IMR-90 (cell line): ENCODE results near the gene DELE1. TPM values are rescaled to one million over a fixed set of nuclear protein-coding genes. Genes with fewer than 3 reads are reported as not detected.

ENCODE experiments used
- ATAC-seq: fragments of 200-7000 bp; cut with Tn5 transposase; 2 replicates; pipeline ENCODE4 v1.9.1; 2020; ENCODE audit warnings: low read depth, mild to moderate bottlenecking, moderate library complexity
- BruUV-seq: library from RNA; stranded (reverse); fragments of 400-500 nt; replicated peaks from 2 replicates; lab custom pipeline; 2021; lab: Mats Ljungman, UMichigan
- CTCF ChIA-PET: fragments of 300-600 bp; formaldehyde crosslinking; extraction: SDS; loops from one replicate; lab custom pipeline; 2021; ENCODE audit warnings: antibody characterized with exemption; lab: Yijun Ruan, JAX
- POLR2A ChIA-PET: fragments of 300-600 bp; sonication (Branson Sonifier 250); formaldehyde crosslinking; loops from one replicate; lab custom pipeline; 2022; ENCODE audit warnings: antibody characterized with exemption; ENCODE audit not compliant: unreplicated experiment; lab: Charles Lee
- DNase-seq: peaks from one replicate; pipeline ENCODE4 v3.0.0; 2013
- H2AFZ ChIP-seq: replicated peaks from 2 replicates; pipeline ENCODE3; 2013; ENCODE audit warnings: low read length, mild to moderate bottlenecking; ENCODE audit not compliant: poor library complexity
- H2AK5ac ChIP-seq: 2 replicates; pipeline ENCODE4 v1.6.1; 2013; ENCODE audit warnings: low read depth, low read length, inconsistent platforms
- H2AK9ac ChIP-seq: replicated peaks from 2 replicates; pipeline ENCODE3; 2013; ENCODE audit warnings: mild to moderate bottlenecking, low read depth, low read length, moderate library complexity; ENCODE audit not compliant: poor library complexity
- H2BK120ac ChIP-seq: 2 replicates; pipeline ENCODE4 v1.6.1; 2013; ENCODE audit warnings: low read depth, low read length, inconsistent platforms
- H2BK15ac ChIP-seq: 3 replicates; pipeline ENCODE4 v1.6.1; 2013; ENCODE audit warnings: low read depth, low read length, inconsistent platforms
- H2BK20ac ChIP-seq: 2 replicates; pipeline ENCODE4 v1.6.1; 2013; ENCODE audit warnings: low read depth, mild to moderate bottlenecking, inconsistent platforms, low read length, moderate library complexity
- H2BK5ac ChIP-seq: 2 replicates; pipeline ENCODE4 v1.6.1; 2013; ENCODE audit warnings: mild to moderate bottlenecking, low read depth, low read length, inconsistent platforms; ENCODE audit not compliant: poor library complexity, severe bottlenecking
- H3K14ac ChIP-seq: replicated peaks from 2 replicates; pipeline ENCODE4 v1.6.1; 2013; ENCODE audit warnings: low read depth, low read length, inconsistent platforms
- H3K18ac ChIP-seq: 2 replicates; pipeline ENCODE4 v1.6.1; 2013; ENCODE audit warnings: low read depth, low read length, control low read depth
- H3K23ac ChIP-seq: 2 replicates; pipeline ENCODE4 v1.6.1; 2013; ENCODE audit warnings: low read depth, low read length, inconsistent platforms
- H3K27ac ChIP-seq: 2 replicates; pipeline ENCODE4 v1.5.1; 2013; ENCODE audit warnings: mild to moderate bottlenecking, control low read depth, low read length; ENCODE audit not compliant: insufficient read depth
- H3K27me3 ChIP-seq: 2 replicates; pipeline ENCODE4 v1.6.1; 2013; ENCODE audit warnings: low read length; ENCODE audit not compliant: control insufficient read depth, insufficient read depth
- H3K36me3 ChIP-seq: 2 replicates; pipeline ENCODE4 v1.6.1; 2013; ENCODE audit warnings: low read length, mixed read lengths; ENCODE audit not compliant: control insufficient read depth, insufficient read depth
- H3K4ac ChIP-seq: 2 replicates; pipeline ENCODE4 v1.6.1; 2013; ENCODE audit warnings: low read depth, low read length, inconsistent platforms
- H3K4me1 ChIP-seq: 2 replicates; pipeline ENCODE4 v1.6.1; 2013; ENCODE audit warnings: low read length, mixed read lengths; ENCODE audit not compliant: control insufficient read depth, insufficient read depth
- H3K4me2 ChIP-seq: 2 replicates; pipeline ENCODE4 v1.6.1; 2013; ENCODE audit warnings: low read depth, mild to moderate bottlenecking, control low read depth, low read length, moderate library complexity
- H3K4me3 ChIP-seq: 2 replicates; pipeline ENCODE4 v1.5.1; 2013; ENCODE audit warnings: low read depth, mild to moderate bottlenecking, control low read depth, low read length, moderate library complexity; ENCODE audit not compliant: insufficient read depth
- H3K56ac ChIP-seq: 2 replicates; pipeline ENCODE4 v1.6.1; 2013; ENCODE audit warnings: low read length, inconsistent platforms; ENCODE audit not compliant: insufficient read depth; ENCODE audit errors: extremely low read depth
- H3K79me1 ChIP-seq, 2 experiments: 2 replicates each; pipeline ENCODE4 v1.6.1; 2013; ENCODE audit warnings: low read length in 2 of 2, inconsistent platforms in 1 of 2, low read depth in 1 of 2
- H3K9ac ChIP-seq: 2 replicates; pipeline ENCODE4 v1.6.1; 2013; ENCODE audit warnings: low read depth, low read length, control low read depth
- H3K9me1 ChIP-seq: 2 replicates; pipeline ENCODE4 v1.6.1; 2013; ENCODE audit warnings: low read length, inconsistent platforms; ENCODE audit not compliant: insufficient read depth
- H3K9me3 ChIP-seq: 2 replicates; pipeline ENCODE4 v1.6.1; 2013; ENCODE audit warnings: low read length; ENCODE audit not compliant: control insufficient read depth, insufficient read depth
- H4K20me1 ChIP-seq: 2 replicates; pipeline ENCODE4 v1.6.1; 2013; ENCODE audit warnings: low read length, inconsistent platforms; ENCODE audit not compliant: insufficient read depth
- H4K5ac ChIP-seq: 2 replicates; pipeline ENCODE4 v1.6.1; 2013; ENCODE audit warnings: mild to moderate bottlenecking, low read depth, low read length, control low read depth
- H4K8ac ChIP-seq, 2 experiments: 2 replicates each; pipeline ENCODE4 v1.6.1; 2013; ENCODE audit warnings: low read depth in 2 of 2, low read length in 2 of 2, control low read depth in 1 of 2, inconsistent platforms in 1 of 2
- H4K91ac ChIP-seq: 2 replicates; pipeline ENCODE4 v1.6.1; 2013; ENCODE audit warnings: low read depth, low read length, inconsistent platforms; ENCODE audit not compliant: insufficient read depth
- BHLHE40 ChIP-seq: fragments of 150-350 bp; IDR thresholded peaks from 2 replicates; pipeline ENCODE4 v1.6.1; 2016; ENCODE audit warnings: mild to moderate bottlenecking, low read depth, low read length
- CEBPB ChIP-seq: IDR thresholded peaks from 2 replicates; pipeline ENCODE4 v1.6.1; 2012; ENCODE audit warnings: low read depth, low read length, improper control_type of control experiment
- CHD1 ChIP-seq: IDR thresholded peaks from 2 replicates; pipeline ENCODE4 v1.6.1; 2012; ENCODE audit warnings: low read depth, low read length, improper control_type of control experiment
- CTCF ChIP-seq: conservative IDR thresholded peaks from 2 replicates; pipeline ENCODE4 v1.5.1; 2012; ENCODE audit warnings: mild to moderate bottlenecking, low read depth, low read length, improper control_type of control experiment
- ELK1 ChIP-seq: fragments of 150-350 bp; IDR thresholded peaks from 2 replicates; pipeline ENCODE4 v1.6.1; 2016; ENCODE audit warnings: low read depth, mild to moderate bottlenecking, low read length, moderate library complexity, borderline replicate concordance
- FOS ChIP-seq: fragments of 150-350 bp; IDR thresholded peaks from 2 replicates; pipeline ENCODE4 v1.6.1; 2016; ENCODE audit warnings: low read depth, low read length
- MAFK ChIP-seq: IDR thresholded peaks from 2 replicates; pipeline ENCODE4 v1.6.1; 2012; ENCODE audit warnings: low read depth, low read length, improper control_type of control experiment
- MAZ ChIP-seq: IDR thresholded peaks from 2 replicates; pipeline ENCODE4 v1.6.1; 2012; ENCODE audit warnings: low read depth, mild to moderate bottlenecking, low read length, improper control_type of control experiment, moderate library complexity, borderline replicate concordance
- MXI1 ChIP-seq: IDR thresholded peaks from 2 replicates; pipeline ENCODE4 v1.6.1; 2012; ENCODE audit warnings: low read depth, mild to moderate bottlenecking, low read length, moderate library complexity, borderline replicate concordance
- POLR2A ChIP-seq: IDR thresholded peaks from 2 replicates; pipeline ENCODE4 v1.6.1; 2012; ENCODE audit warnings: mild to moderate bottlenecking, low read depth, low read length
- RCOR1 ChIP-seq: IDR thresholded peaks from 2 replicates; pipeline ENCODE4 v1.6.1; 2012; ENCODE audit warnings: mild to moderate bottlenecking, low read length, improper control_type of control experiment; ENCODE audit not compliant: insufficient replicate concordance
- RFX5 ChIP-seq: IDR thresholded peaks from 2 replicates; pipeline ENCODE4 v1.8.0; 2012; ENCODE audit warnings: low read depth, mild to moderate bottlenecking, low read length, moderate library complexity
- USF2 ChIP-seq: fragments of 150-350 bp; IDR thresholded peaks from 2 replicates; pipeline ENCODE4 v1.6.1; 2017; ENCODE audit warnings: mild to moderate bottlenecking, antibody characterized with exemption, low read length, low read depth
- WGBS, 2 experiments: methylation state at CpG; one replicate each; pipeline versions ENCODE4 v1.1.5 to v1.1.7; 2013; ENCODE audit warnings: missing lambda C conversion rate in 2 of 2; ENCODE audit not compliant: insufficient read length in 1 of 2; ENCODE audit errors: extremely low coverage in 2 of 2; 5-methylcytosine and 5-hydroxymethylcytosine counted together
- dilution Hi-C: fragments of 300-500 bp; cut with HindIII; formaldehyde crosslinking; loops from one replicate; pipeline ENCODE4 v1.14.3; 2018; ENCODE audit warnings: low sequenced_read_pairs; ENCODE audit not compliant: unreplicated experiment
- in situ Hi-C: fragments of 300-500 bp; cut with MboI; formaldehyde crosslinking; loops from 3 replicates; pipeline ENCODE4 v1.14.3; 2019; ENCODE audit warnings: low sequenced_read_pairs, inconsistent platforms, mixed read lengths
- intact Hi-C: fragments of 100-400 bp; cut with micrococcal nuclease; formaldehyde crosslinking; loops from 2 replicates; pipeline ENCODE4 v1.10.0; 2022
- polyA plus RNA-seq, 3 experiments: library from polyadenylated mRNA; depleted of rRNA; stranded (reverse); fragments of >200 nt; gene quantifications; 2 replicates each; pipeline ENCODE4 v1.2.3, GENCODE V29; 2012; ENCODE audit warnings: low replicate concordance in 1 of 3
- total RNA-seq: library from RNA; depleted of rRNA; stranded (reverse); fragments of >200 nt; gene quantifications from 2 replicates; pipeline ENCODE4 v1.2.3, GENCODE V29; 2012

DELE1 gene
- total and polyA plus RNA-seq, 2 of the 4 experiments (the other 2 are of a cell fraction), result 28.0 to 66.1 TPM

- ATAC-seq (no peak), DNase-seq (no peak)
- WGBS, 2 experiments, result 0% methylated on average over 1 of the region's 7 CpGs; no CpG with 5 or more reads in 1 of the 2 experiments
- no peaks in the 10 kb centered on the region for H3K36me3 ChIP-seq
- no peak overlapping the region for H4K5ac ChIP-seq
- H2BK120ac ChIP-seq, result no peak overlapping the region
- no peak overlapping the region for H3K14ac ChIP-seq
- no TSS peak for BruUV-seq
- H3K27ac ChIP-seq, result no peak overlapping the region
- ChIA-PET POLR2A (no interaction called here), CTCF (interaction anchor here (0.5 to 4.3 kb wide), 11 partner anchors 9 to 188 kb away, joined by 3 to 31 read pairs (median 4); partner anchors contain the start of gene RNF14)
- H3K9me3 ChIP-seq, result 0 out of 2 replicates have a peak, but pooled peaks cover 2% of the 10 kb centered on the region
- no peak overlapping the region for H4K8ac ChIP-seq
- H4K20me1 ChIP-seq, result peaks cover 2% of the 10 kb centered on the region; the same call in 1 of the 2 replicates
- no peak overlapping the region for H2BK20ac ChIP-seq
- H3K56ac ChIP-seq, result no peak overlapping the region
- no peak overlapping the region for H2AK5ac ChIP-seq
- no peaks in the 10 kb centered on the region for H3K79me1 ChIP-seq
- peaks cover 81% of the 10 kb centered on the region for H3K27me3 ChIP-seq
- peaks cover 8% of the 10 kb centered on the region; the same call in 1 of the 2 replicates for H3K4me1 ChIP-seq
- dilution Hi-C loops, result no loop called here
- no peak overlapping the region for H3K9ac ChIP-seq
- no peak overlapping the region for H2BK5ac ChIP-seq
- in situ Hi-C loops, result loop anchor here (5.0 kb wide), 2 partner anchors 77 to 183 kb away; partner anchors contain the start of gene PCDH12
- no peak overlapping the region for H2AK9ac ChIP-seq
- H3K4ac ChIP-seq, result no peak overlapping the region
- H3K23ac ChIP-seq, result no peak overlapping the region
- TF ChIP-seq POLR2A (no peak), MAZ (no peak), CHD1 (no peak), MAFK (no peak), FOS (no peak), CTCF (no peak), CEBPB (no peak), USF2 (no peak), RFX5 (no peak), BHLHE40 (no peak), ELK1 (no peak), RCOR1 (no peak), MXI1 (no peak)
- no peak overlapping the region for H3K4me2 ChIP-seq
- no peaks in the 10 kb centered on the region for H3K9me1 ChIP-seq
- intact Hi-C loops, result loop anchor here (1.0 kb wide), 4 partner anchors 123 to 215 kb away; no protein-coding TSS in a partner anchor
- no peak overlapping the region for H3K18ac ChIP-seq
- no peak overlapping the region for H2BK15ac ChIP-seq
- no peak overlapping the region for H2AFZ ChIP-seq
- no peak overlapping the region for H4K91ac ChIP-seq
- H3K4me3 ChIP-seq, result no peak overlapping the region
Measured at GRCh38 chr5:141879941-141880738, 43.5 kb upstream of the DELE1 start.
